CD4-positive, alpha-beta T cell (primary cell): Measurements from ENCODE around the gene SCAMP3. TPM values are rescaled to one million over a fixed set of nuclear protein-coding genes. Genes with fewer than 3 reads are reported as not detected.

Source experiments
- ATAC-seq: fragments of 200-7000 bp; cut with Tn5 transposase; one replicate; pipeline ENCODE4 v1.10.0; 2022; ENCODE audit warnings: mild to moderate bottlenecking; ENCODE audit not compliant: poor library complexity
- CTCF ChIA-PET: fragments of 350-600 bp; sonication (Branson Sonifier 250); formaldehyde crosslinking; loops from one replicate; lab custom pipeline; 2021; ENCODE audit warnings: antibody characterized with exemption, inconsistent platforms; lab: Charles Lee
- POLR2A ChIA-PET: fragments of 350-600 bp; sonication (Branson Sonifier 250); formaldehyde crosslinking; loops from one replicate; lab custom pipeline; 2021; ENCODE audit warnings: antibody characterized with exemption, inconsistent platforms; lab: Charles Lee
- DNase-seq, 14 experiments: peaks; one replicate each; pipeline ENCODE4 v3.0.0-alpha.2; 2013 to 2020; ENCODE audit warnings: mixed read lengths in 2 of 14
- H3K27ac ChIP-seq, 2 donors: one replicate each; pipeline versions ENCODE4 v1.5.1 to v1.7.0; 2013; ENCODE audit warnings: low read length in 2 of 2, low read depth in 1 of 2, mild to moderate bottlenecking in 1 of 2
- H3K27me3 ChIP-seq, 2 experiments: 1 replicate in 1 of 2; 2 replicates in 1 of 2; pipeline versions ENCODE4 v1.6.1 to v1.7.0; 2013; ENCODE audit warnings: low read length in 2 of 2, control low read depth in 1 of 2, mild to moderate bottlenecking in 1 of 2, moderate library complexity in 1 of 2; ENCODE audit not compliant: insufficient read depth in 2 of 2, control insufficient read depth in 1 of 2
- H3K36me3 ChIP-seq: one replicate; pipeline ENCODE4 v1.6.1; 2013; ENCODE audit warnings: low read length, control low read depth; ENCODE audit not compliant: insufficient read depth
- H3K4me1 ChIP-seq: one replicate; pipeline ENCODE4 v1.6.1; 2013; ENCODE audit warnings: low read length, control low read depth; ENCODE audit not compliant: insufficient read depth
- H3K4me3 ChIP-seq: one replicate; pipeline ENCODE4 v1.5.1; 2013; ENCODE audit warnings: mild to moderate bottlenecking, low read length, moderate library complexity
- H3K9me3 ChIP-seq, 2 experiments: 1 replicate in 1 of 2; 2 replicates in 1 of 2; pipeline versions ENCODE4 v1.6.1 to v1.7.0; 2013; ENCODE audit warnings: low read length in 2 of 2, mild to moderate bottlenecking in 2 of 2, control low read depth in 1 of 2, moderate library complexity in 1 of 2; ENCODE audit not compliant: control insufficient read depth in 1 of 2, insufficient read depth in 1 of 2
- H3K27ac Mint-ChIP-seq: one replicate; pipeline ENCODE4 v1.8.0; 2020; ENCODE audit warnings: mixed read lengths
- H3K27me3 Mint-ChIP-seq: one replicate; pipeline ENCODE4 v1.8.0; 2021; ENCODE audit warnings: mixed read lengths
- H3K36me3 Mint-ChIP-seq: one replicate; pipeline ENCODE4 v1.8.0; 2021; ENCODE audit warnings: low read depth, mixed read lengths
- H3K4me1 Mint-ChIP-seq: one replicate; pipeline ENCODE4 v1.8.0; 2021; ENCODE audit warnings: low read depth, mixed read lengths
- H3K4me3 Mint-ChIP-seq: one replicate; pipeline ENCODE4 v1.8.0; 2020; ENCODE audit warnings: mild to moderate bottlenecking, mixed read lengths
- H3K9me3 Mint-ChIP-seq: one replicate; pipeline ENCODE4 v1.8.0; 2020; ENCODE audit warnings: mixed read lengths
- CTCF ChIP-seq: fragments of 200-600 bp; IDR thresholded peaks from one replicate; pipeline ENCODE4 v1.8.0; 2022; ENCODE audit warnings: antibody characterized with exemption, mild to moderate bottlenecking
- intact Hi-C, 2 experiments: fragments of 100-400 bp; cut with DNase I in 1 of 2; cut with micrococcal nuclease in 1 of 2; formaldehyde crosslinking; loops; one replicate each; pipeline versions ENCODE4 v1.15.1 to v1.9.0; 2023 to 2025; cut with DNase I, micrococcal nuclease
- polyA plus RNA-seq, 2 donors: library from polyadenylated mRNA; unstranded; fragments of 120-200 nt; gene quantifications; one replicate each; pipeline ENCODE4 v1.2.1, GENCODE V29; 2013
- total RNA-seq, 174 experiments: library from RNA in 2 of 174; stranded (reverse) in 2 of 174; gene quantifications; one replicate each; pipeline ENCODE4 v1.2.3 and lab custom pipeline; 2021 to 2026

SCAMP3 gene
- total RNA-seq, result 10 to 100 TPM; 54.8 to 55.6 TPM
- polyA plus RNA-seq (2013, experiment 1 of 2), result 64.3 TPM
- polyA plus RNA-seq (2013, experiment 2 of 2), result 68.5 TPM
- 29.4 to 158 (median 57.9) reads per million in 172 experiments for total RNA-seq (lab: John Stamatoyannopoulos, UW)

- ChIA-PET CTCF (interaction anchor here (1.4 to 4.5 kb wide), 3 partner anchors 11 to 61 kb away, joined by 3 to 47 read pairs (median 6); no protein-coding TSS in a partner anchor), POLR2A (interaction anchor here (0.6 to 5.7 kb wide), 16 partner anchors 8 to 1272 kb away, joined by 3 to 54 read pairs (median 4); partner anchors contain the start of genes ASH1L, CLK2, FDPS and KRTCAP2)
- Mint-ChIP-seq H3K4me1 (peaks cover 40% of the 10 kb centered on the region), H3K36me3 (peaks cover 88% of the 10 kb centered on the region), H3K4me3 (peak within 1 kb of the TSS; percentile 95), H3K27me3 (no peaks in the 10 kb centered on the region), H3K27ac (peak within 1 kb of the TSS; percentile 82), H3K9me3 (no peaks in the 10 kb centered on the region)
- peaks cover 64% of the 10 kb centered on the region for H3K36me3 ChIP-seq
- ATAC-seq (peak; percentile 93), DNase-seq (peak; percentile 62 to 95 (median 79))
- peaks cover 28% of the 10 kb centered on the region for H3K4me1 ChIP-seq
- H3K27ac ChIP-seq, result peak within 1 kb of the TSS; percentile 71 to 72
- peak within 1 kb of the TSS; percentile 100 for H3K4me3 ChIP-seq
- no peaks in the 10 kb centered on the region for H3K9me3 ChIP-seq
- TF ChIP-seq CTCF, result no peak
- H3K27me3 ChIP-seq, result no peaks in the 10 kb centered on the region
- intact Hi-C loops, result loop anchor here (1.0 to 2.0 kb wide), 3 partner anchors 11 to 46 kb away; partner anchors contain the start of genes CLK2 (in 2 of the 2) and FDPS (in 1 of the 2)
Observed at GRCh38 chr1:155261852-155262673, at the start of gene SCAMP3. TSS of gene SCAMP3 (minus strand) at chr1:155262360. CDS start at chr1:155262151, 209 bp downstream.

- peak in 2 of 14 experiments; percentile 17 to 35 for DNase-seq
- ChIA-PET CTCF (no interaction called here), POLR2A (interaction anchor here (0.6 kb wide), 1 partner anchor 93 kb away, joined by 3 read pairs; no protein-coding TSS in a partner anchor)
- no peaks in the 10 kb centered on the region for H3K9me3 Mint-ChIP-seq
- peaks cover 28% of the 10 kb centered on the region for H3K4me1 Mint-ChIP-seq
- H3K27ac Mint-ChIP-seq, result peak overlapping the region; percentile 96
- Histone ChIP-seq H3K27ac (peak overlapping the region in 1 of 2 donors; percentile 67), H3K4me1 (peaks cover 29% of the 10 kb centered on the region), H3K9me3 (no peaks in the 10 kb centered on the region), H3K36me3 (peaks cover 22% of the 10 kb centered on the region), H3K27me3 (no peaks in the 10 kb centered on the region), H3K4me3 (peak overlapping the region; percentile 93)
- no peak for ATAC-seq
- intact Hi-C loops, result loop anchor here (1.0 to 2.0 kb wide), 2 partner anchors 11 to 59 kb away; partner anchors contain the start of gene RUSC1 (in 1 of the 2)
- peak overlapping the region; percentile 94 for H3K4me3 Mint-ChIP-seq
- no peak for TF ChIP-seq CTCF
- peaks cover 33% of the 10 kb centered on the region for H3K36me3 Mint-ChIP-seq
- no peaks in the 10 kb centered on the region for H3K27me3 Mint-ChIP-seq
Observed at GRCh38 chr1:155309423-155310021, 47.4 kb upstream of the SCAMP3 start.
